Hematopoietic multipotent progenitor cell treated with erythropoietin and hydrocortisone succinate and interleukin-3 and kit ligand, for 6 days (in vitro differentiated cells): ENCODE measurements around the gene GJA4.
"Not testable (repeated sequence)": the region's sequence is repeated elsewhere in the genome, so short reads cannot be mapped to it uniquely, and the experiment has no call there.

Experiments
- DNase-seq: peaks from one replicate; pipeline ENCODE4 v3.0.0-alpha.2; 2015

Gene GJA4

DNA sequence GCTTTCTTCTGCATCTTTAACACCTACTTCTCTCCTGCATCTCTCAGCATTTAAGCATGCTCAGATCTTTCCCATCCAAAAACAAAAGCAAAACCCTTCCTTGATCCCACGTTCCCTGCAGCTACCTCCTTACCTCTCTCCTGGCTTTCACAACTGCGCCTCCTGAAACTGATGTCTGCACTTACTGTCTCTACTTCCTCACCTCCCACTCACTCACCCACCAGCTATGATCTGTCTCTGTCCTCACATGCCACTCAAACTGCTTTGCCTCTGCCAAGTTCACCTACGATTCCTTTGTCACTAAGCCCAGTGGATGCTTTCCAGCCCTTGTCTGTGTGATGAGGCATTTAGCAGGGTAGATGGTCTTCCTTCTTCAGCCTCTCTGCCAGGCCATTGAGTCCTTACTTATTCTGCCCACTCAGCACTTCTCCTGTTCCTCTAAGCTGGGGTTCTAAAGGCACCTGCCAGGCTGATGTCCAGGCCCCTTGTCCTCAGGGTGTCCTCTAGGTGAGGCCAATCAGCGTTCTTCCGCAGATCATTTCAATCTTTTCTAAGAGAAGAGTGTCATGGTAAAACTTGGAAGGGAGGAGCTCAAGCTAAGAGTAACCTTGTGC, 21.8 kb upstream of the GJA4 start:
- DNase-seq: no peak

DNA sequence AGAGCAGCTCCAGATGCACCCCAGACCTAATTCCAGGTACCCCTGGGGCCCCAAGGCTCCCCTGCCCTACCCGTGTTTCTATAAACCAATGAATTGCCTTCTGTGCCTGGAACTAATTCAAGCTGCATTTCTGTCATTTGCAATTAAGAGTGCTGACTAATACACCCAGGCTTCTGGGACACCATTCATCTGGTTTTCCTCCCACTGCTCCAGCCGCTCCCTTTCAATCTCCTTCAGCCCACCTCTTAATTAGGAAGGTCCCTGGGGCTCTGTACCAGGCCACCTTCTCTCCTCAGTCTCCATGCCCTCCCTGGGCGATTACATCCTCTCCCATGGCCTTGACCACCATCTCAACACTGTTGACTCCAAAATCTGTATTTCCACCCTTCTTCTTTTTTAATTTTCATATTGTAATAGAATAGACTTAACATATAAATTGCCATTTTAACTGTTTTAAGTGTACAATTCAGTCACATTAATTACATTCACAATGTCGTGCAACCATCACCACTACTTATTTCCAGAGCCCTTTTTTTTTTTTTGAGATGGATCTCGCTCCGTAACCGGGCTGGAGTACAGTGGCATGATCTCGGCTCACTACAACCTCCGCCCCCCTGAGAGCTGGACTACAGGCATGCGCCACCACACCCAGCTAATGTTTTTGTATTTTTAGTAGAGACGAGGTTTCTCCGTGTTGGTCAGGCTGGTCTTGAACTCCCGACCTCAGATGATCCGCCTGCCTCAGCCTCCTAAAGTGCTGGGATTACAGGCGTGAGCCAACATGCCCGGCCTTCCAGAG, 21.0 kb upstream of the GJA4 start:
- no peak for DNase-seq

DNA sequence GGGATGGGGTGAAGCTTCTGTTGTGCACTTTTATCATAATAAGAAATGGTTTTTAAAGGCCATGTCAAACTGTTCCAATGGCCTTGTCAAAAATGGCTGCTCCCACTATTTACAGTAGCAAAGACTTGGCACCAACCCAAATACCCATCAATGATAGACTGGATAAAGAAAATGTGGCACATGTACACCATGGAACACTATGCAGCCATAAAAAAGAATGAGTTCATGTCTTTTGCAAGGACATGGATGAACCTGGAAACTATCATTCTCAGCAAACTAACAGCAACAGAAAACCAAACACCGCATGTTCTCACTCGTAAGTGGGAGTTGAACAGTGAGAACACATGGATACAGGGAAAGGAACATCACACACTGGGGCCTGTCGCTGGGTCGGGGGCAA, 19.7 kb upstream of the GJA4 start:
- not testable (repeated sequence) for DNase-seq

DNA sequence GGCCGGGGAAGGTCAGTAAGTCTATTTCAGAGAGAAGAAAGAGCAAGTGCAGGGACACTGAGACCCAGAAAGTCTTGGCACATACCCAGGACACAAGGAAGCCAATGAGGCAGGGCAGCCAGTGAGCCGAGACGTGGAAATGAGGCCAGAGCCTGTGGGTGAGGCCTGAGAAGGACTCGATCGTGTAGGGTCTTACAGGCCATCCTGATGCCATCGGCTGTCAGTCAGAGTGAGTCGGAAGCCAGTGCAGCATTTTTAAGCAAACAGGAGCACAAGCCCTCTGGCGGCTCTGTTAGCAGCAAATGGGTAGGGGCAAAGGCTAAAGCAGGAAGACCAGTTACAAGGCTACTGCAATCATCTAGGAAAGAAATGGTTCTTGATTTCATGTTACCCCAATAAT, 17.8 kb upstream of the GJA4 start:
- no peak for DNase-seq

DNA sequence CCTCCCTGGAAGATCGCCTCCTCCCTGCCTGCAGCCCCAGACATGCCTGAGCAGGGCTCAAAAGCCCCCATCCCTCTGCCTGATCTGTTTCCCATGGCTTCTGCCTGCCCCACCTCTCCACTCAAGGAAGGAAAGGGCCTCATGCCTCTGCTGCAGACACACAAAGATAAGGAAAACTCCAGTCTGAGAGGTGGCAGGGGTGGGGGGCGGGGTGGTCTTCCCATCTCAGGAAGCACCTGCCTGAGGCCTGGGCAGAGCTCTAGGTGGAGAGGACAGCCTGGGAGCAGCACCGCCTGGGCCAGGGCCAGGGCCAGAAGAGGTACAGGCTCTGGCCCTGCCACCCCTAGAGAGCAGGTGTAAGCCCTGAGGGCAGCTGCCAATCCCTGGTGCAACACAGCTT, 15.9 kb upstream of the GJA4 start:
- no peak for DNase-seq

DNA sequence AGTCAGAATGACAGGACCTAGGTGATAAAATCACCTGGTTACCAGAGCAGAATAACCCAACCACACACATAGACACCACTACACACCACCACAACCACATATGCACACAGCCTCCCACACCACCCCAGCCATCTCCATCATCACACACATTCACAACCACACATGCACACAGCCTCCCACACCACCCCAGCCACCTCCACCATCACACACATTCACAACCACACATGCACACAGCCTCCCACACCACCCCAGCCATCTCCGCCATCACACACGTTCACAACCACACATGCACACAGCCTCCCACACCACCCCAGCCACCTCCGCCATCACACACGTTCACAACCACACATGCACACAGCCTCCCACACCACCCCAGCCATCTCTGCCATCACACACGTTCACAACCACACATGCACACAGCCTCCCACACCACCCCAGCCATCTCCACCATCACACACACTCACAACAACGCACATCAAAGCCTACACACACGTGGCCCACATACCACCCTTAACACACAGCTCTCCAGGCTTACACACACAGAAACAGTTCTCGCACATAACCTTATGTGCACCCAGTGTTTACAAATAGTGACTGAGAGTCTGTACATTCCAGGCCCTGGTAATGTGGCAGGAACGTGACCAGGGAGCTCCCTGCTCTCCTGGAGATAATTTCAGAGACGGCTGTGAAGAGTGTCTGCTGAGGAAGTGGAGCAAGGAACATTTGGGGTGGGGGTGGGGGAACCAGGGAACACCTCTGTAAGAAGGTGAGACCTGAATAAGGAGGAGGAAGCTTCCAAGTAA, 15.1 kb upstream of the GJA4 start:
- no peak for DNase-seq

DNA sequence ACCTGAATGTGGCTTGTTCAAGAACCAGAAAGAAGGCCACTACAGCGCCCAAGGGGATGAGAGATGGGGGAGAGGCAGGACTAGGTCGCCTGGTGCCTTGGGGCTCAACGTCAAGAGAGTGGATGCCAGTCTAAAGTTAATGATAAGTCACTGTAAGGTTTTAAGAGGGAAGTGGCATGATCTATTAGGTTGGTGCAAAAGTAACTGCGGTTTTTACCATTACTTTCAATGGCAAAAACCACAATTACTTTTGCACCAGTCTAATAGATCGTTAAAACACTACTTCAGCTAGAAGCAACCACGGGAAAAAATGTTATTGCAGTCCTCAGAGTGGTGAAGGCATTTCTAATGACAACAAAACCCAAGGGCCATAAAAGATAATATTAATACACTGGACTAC, 14.4 kb upstream of the GJA4 start:
- no peak for DNase-seq

DNA sequence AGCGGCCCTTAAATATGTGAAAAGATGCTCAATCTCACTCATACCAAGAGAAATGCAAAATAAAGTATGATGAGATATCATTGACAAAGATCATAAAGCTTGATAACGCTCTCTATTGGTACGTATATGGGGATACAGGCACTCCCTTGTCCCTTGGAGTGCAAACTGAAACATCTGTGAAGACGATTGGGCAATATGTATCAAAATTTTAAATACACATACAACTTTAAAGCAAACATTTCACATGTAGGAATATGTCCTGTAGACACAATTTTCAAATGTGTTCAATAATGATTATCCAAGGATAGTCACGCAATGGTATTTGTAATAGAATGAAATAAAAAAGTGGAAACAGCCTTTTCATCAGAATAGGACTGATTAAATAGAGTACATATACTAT, 13.8 kb upstream of the GJA4 start:
- no peak for DNase-seq

DNA sequence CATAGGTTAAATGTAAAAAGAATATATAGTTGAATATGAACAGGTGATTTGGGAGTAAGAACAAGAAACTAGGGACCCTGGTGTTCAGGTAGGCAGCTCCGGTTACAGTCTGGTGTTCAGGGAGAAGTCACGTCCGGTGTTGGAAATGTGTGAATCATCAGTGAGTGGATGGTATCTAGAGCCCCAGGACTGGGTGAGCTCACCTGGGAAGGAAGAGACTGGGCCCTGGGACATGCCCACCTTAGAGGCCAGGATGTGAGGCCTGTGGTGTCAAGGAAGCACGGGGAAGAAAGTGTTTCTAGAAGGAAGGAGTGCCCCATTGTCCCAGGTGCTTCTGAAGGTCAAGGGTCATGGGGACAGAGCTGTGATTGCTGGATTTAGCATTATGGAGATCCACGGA, 13.3 kb upstream of the GJA4 start:
- no peak for DNase-seq

DNA sequence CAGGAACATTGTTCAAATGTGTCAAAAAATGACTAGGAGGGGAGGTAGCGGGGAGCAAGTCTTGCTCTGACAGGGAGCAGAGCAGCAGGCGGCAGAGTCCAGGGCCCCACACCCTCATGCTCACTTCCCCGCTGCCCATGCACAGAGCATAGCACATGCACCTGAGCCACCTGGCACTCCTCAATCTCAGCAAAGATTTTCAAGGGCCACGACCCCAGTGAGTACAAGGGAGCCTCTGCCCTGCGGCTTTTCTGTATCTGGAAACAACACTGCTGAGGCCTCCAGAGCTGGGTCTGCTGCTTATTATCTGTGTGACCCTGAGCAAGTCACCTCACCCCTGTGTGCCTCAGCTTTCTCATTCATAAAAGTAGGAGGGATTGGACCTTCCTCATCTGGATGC, 12.8 kb upstream of the GJA4 start:
- no peak for DNase-seq

DNA sequence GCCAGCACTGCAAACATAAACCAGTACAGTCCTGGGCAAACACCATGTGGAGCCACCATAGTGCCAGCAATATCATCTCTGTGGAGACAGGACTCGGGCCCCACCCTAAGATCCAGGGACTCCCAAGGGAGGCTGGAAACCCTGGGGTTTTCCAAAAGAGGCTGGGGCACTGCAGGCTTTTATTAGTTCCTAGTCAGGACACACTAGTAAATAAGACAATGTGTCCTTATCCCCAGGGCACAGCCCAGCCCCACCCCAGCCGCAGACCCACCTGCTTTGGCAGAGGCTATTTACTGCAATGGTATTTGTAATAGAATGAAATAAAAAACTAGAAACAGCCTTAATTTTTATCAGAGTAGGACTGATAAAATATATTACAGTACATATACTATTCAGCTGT, 12.3 kb upstream of the GJA4 start:
- DNase-seq: no peak

DNA sequence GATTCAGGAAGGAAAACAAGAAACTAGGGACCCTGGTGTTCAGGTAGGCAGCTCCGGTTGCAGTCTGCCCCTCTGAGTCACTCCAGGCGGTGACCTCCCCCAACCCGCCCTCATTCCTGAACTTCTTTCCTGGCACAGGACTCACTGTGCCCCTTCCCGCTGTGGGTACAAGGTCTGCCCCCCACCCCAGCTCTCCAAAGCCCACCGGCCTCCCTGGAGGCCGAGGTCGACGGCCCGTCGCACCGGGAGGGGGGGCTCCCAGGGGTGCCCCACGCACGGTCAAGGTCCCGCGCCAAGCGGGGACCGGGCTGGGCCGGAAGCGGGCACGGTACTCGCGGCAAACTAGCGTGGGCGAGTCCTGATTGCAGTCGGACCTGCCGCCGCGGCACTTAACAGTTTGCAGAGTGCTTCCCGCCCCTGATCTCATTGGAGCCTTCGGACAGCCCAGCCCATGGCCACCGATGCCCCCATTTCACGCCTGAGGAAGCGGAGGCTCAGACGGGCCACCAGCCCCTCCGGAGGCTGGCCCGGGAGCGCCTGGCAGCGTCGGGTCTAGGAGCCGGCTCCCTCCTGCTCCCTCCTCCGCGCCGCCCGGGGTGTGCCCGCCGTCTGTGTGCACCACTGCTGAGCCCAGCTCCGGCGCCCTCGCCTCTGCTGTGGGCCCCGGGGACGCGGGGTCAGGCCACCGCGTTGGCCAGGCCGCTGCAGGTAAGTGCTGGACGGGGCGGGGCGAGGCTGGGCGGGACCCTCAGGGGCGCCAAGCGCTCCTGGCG, 11.5 kb upstream of the GJA4 start, which contains the start of gene GJB3:
Gene GJB3, plus strand, starts transcription at position 144 of the 773 bp plus-strand sequence. CDS start 3,549 bp downstream, outside the sequence.
- DNase-seq: peak; percentile 25

DNA sequence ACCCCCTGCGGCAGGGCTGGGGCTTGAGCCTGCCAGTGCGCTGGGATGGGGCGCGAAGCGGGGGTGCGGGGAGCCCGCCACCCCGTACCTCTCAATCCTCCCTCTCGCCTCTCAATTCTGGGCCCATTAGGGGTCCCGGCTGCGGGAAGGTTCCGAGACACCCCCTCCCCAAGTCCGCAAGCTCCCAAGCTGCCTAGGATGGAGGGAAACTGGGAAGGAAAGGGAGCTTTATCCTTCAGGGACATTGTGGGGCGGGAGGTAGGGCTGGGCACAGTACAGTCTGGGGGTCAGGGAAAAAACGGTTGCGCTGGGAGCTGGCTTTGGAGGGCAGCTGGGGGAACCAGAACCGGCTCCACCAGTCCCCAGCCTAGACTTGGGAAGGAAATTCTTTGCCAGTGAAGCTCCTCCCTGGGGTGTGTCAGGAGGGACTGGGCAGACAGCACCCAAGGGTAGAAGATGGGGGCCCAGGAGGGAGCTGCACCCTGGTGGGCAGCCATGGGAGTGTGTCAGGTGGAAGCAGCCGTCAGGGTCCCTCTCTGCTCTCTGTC, 10.9 kb upstream of the GJA4 start:
- no peak for DNase-seq

DNA sequence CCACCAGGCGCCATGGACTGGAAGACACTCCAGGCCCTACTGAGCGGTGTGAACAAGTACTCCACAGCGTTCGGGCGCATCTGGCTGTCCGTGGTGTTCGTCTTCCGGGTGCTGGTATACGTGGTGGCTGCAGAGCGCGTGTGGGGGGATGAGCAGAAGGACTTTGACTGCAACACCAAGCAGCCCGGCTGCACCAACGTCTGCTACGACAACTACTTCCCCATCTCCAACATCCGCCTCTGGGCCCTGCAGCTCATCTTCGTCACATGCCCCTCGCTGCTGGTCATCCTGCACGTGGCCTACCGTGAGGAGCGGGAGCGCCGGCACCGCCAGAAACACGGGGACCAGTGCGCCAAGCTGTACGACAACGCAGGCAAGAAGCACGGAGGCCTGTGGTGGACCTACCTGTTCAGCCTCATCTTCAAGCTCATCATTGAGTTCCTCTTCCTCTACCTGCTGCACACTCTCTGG, 8.0 kb upstream of the GJA4 start:
- DNase-seq: no peak

DNA sequence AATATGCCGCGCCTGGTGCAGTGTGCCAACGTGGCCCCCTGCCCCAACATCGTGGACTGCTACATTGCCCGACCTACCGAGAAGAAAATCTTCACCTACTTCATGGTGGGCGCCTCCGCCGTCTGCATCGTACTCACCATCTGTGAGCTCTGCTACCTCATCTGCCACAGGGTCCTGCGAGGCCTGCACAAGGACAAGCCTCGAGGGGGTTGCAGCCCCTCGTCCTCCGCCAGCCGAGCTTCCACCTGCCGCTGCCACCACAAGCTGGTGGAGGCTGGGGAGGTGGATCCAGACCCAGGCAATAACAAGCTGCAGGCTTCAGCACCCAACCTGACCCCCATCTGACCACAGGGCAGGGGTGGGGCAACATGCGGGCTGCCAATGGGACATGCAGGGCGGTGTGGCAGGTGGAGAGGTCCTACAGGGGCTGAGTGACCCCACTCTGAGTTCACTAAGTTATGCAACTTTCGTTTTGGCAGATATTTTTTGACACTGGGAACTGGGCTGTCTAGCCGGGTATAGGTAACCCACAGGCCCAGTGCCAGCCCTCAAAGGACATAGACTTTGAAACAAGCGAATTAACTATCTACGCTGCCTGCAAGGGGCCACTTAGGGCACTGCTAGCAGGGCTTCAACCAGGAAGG, 7.4 kb upstream of the GJA4 start:
- no peak for DNase-seq

DNA sequence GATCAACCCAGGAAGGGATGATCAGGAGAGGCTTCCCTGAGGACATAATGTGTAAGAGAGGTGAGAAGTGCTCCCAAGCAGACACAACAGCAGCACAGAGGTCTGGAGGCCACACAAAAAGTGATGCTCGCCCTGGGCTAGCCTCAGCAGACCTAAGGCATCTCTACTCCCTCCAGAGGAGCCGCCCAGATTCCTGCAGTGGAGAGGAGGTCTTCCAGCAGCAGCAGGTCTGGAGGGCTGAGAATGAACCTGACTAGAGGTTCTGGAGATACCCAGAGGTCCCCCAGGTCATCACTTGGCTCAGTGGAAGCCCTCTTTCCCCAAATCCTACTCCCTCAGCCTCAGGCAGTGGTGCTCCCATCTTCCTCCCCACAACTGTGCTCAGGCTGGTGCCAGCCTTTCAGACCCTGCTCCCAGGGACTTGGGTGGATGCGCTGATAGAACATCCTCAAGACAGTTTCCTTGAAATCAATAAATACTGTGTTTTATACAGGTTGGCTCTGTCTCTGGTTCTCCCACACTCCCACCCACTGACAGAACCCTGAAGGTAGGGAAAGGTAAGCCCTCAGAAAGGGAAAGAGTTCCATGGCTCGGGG, 6.8 kb upstream of the GJA4 start:
- no peak for DNase-seq

DNA sequence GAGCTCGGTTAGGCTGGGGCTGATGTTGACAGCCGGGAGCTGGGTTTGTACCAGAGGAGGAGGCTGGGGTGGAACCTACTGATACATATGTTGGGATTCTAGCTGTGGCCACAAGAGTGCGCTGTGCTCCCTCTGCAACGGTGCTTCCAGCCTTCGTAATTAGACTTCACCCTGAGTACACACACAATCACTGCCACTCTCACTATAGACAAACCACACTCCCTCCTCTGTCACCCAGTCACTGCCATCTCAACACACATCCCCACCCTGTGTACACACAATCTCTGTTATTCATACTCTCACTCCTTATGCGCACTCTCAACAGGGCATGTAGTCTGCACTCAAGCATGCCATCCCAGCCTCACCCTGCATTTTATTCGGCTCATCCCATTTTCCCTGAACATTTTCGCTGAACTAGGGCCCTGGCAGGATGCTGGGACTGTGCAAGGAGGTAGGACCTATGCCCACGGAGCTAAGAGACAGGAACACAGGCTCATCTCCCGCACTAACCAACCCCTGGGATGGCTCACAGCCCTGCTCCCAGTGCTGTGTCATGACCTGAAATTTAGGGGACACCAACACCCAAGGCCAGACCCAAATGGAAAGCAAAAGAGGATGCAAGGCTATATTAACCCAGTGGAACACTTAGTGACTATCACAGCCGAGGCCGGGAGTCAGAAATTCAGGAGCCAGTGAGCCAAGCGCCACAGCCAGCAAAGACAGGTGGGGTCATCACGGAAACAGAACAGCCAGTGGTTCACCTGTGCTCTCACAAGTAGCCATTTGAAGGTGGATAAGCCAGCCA, 6.1 kb upstream of the GJA4 start:
- peak; percentile 86 for DNase-seq

DNA sequence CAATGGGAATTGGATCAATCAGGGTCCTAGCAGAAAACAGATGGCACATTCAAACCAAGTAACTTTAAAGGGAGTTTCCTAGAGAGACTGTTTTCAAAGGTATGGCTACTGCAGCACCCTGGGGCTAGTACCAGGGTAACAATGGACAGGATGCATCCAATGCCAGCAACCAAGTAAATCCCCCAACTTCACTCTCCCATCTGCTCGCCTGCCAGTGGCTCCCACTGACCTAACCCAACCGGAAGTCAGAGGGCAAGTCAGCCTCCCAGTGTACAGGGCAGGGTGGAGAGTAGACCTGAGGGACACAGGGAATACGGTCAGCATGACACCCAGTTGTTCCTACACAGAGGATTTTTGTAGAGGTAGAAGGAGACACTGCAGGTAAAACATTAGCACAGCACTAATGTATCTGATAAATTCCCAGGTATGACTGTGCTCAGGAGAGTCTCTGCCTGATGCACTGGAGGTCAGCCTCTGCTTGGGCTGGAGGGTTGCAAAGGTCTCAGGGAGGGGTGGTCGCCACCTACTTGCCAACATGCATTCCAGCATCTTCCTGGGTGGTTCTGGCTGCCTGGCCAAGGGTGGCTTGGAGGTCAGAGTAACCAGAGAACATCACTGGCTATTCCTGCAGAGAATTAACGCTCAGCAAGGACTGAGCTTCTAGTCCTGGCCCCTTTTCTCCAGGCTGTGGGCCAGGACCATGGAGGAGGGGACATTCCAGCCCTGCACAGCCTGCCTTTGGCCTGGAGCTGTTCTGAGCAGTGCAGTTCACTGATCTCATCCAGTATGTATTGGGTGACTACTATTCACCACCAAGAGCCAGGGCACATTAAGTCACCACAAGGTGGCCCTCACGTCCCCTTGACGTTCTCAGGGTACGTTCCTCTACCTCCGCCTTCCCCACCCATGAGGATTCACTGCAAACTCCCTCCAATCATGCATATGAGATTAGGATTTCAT, 5.1 kb upstream of the GJA4 start:
- DNase-seq: peak; percentile 63

DNA sequence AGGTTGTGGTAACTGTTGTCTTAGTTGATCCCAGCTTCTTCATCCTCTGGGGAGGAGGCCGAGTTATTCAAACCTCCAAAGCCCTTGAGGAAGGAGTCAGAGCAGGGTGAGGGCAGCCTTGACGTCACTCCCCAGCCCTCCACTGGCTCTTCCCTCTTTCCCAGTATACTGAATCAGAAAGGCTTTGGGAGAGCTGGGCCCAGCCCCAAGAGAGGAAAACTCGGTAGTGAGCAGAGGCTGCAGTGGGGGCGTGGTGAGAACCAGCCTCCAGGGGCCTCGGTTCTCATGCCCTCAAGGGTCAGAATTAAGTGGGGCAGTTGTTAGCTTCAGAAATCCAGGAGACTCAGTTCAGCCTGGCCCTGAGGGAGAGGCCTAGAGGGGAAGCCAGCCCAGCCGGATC, 1.8 kb upstream of the GJA4 start:
- DNase-seq: no peak

DNA sequence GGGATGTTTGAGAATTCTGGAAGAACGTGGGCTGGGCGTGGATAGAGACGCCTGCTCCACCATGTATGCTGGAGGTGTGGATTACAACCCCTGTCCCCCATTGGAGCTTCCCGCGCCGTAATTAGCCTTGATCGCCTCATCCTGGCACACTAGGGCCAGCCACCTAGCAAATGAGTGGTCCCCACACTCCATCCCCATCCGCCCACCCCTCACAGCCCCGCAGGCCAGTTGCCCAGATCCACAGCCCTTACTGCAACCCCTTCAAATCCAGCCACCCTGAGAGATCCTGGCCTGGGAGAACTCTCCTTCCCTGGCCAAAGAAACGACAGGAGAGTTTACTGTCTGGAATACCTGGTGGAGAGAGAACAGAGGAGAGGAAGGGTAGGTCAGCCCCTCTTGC, 375 bp upstream of the GJA4 start:
- no peak for DNase-seq
